Naive thymus-derived CD4-positive, alpha-beta T cell (primary cell): ENCODE data around the gene MTNR1A. TPM values are rescaled to one million over a fixed set of nuclear protein-coding genes. Genes with fewer than 3 reads are reported as not detected.

Experiments used
- ATAC-seq: fragments of 150-1000 bp; cut with Tn5 transposase; 2 replicates; pipeline ENCODE4 v1.10.0; 2021; ENCODE audit warnings: mild to moderate bottlenecking, moderate library complexity
- CTCF ChIA-PET: fragments of 350-600 bp; sonication (Branson Sonifier 250); formaldehyde crosslinking; loops from one replicate; lab custom pipeline; 2021; ENCODE audit warnings: antibody characterized with exemption; lab: Charles Lee
- POLR2A ChIA-PET: fragments of 350-600 bp; sonication (Branson Sonifier 250); formaldehyde crosslinking; loops from one replicate; lab custom pipeline; 2021; ENCODE audit warnings: antibody characterized with exemption, inconsistent platforms; lab: Charles Lee
- DNase-seq, 9 donors: peaks; one replicate each; pipeline versions ENCODE4 v3.0.0 to v3.0.0-alpha.2; 2020 to 2022; ENCODE audit warnings: mixed read lengths in 1 of 9
- H3K27ac ChIP-seq: one replicate; pipeline ENCODE4 v1.7.0; 2013; ENCODE audit warnings: mild to moderate bottlenecking, low read depth, low read length, moderate library complexity
- H3K27me3 ChIP-seq, 2 donors: one replicate each; pipeline ENCODE4 v1.7.0; 2013; ENCODE audit warnings: low read length in 2 of 2, mild to moderate bottlenecking in 2 of 2, moderate library complexity in 2 of 2; ENCODE audit not compliant: control insufficient read depth in 2 of 2, insufficient read depth in 2 of 2
- H3K36me3 ChIP-seq, 3 experiments: 1 replicate in 2 of 3; 2 replicates in 1 of 3; pipeline ENCODE4 v1.7.0; 2013; ENCODE audit warnings: low read length in 3 of 3, mild to moderate bottlenecking in 3 of 3, moderate library complexity in 1 of 3; ENCODE audit not compliant: insufficient read depth in 3 of 3, control insufficient read depth in 2 of 3
- H3K4me1 ChIP-seq, 2 donors: one replicate each; pipeline ENCODE4 v1.7.0; 2013; ENCODE audit warnings: low read length in 2 of 2, mild to moderate bottlenecking in 2 of 2, moderate library complexity in 1 of 2; ENCODE audit not compliant: control insufficient read depth in 2 of 2, insufficient read depth in 2 of 2
- H3K4me3 ChIP-seq: 2 replicates; pipeline ENCODE4 v1.7.0; 2013; ENCODE audit warnings: mild to moderate bottlenecking, low read length
- H3K9me3 ChIP-seq, 3 experiments: 1 replicate in 2 of 3; 2 replicates in 1 of 3; pipeline ENCODE4 v1.7.0; 2013; ENCODE audit warnings: low read length in 3 of 3; ENCODE audit not compliant: control insufficient read depth in 2 of 3
- H3K27ac Mint-ChIP-seq, 9 donors: one replicate each; pipeline ENCODE4 v1.8.0; 2020 to 2022; ENCODE audit warnings: mixed read lengths in 9 of 9, mild to moderate bottlenecking in 8 of 9, moderate library complexity in 5 of 9, inconsistent platforms in 2 of 9
- H3K27me3 Mint-ChIP-seq, 5 donors: one replicate each; pipeline ENCODE4 v1.8.0; 2021 to 2022; ENCODE audit warnings: mixed read lengths in 5 of 5, mild to moderate bottlenecking in 1 of 5
- H3K36me3 Mint-ChIP-seq, 5 donors: one replicate each; pipeline ENCODE4 v1.8.0; 2020 to 2022; ENCODE audit warnings: mixed read lengths in 5 of 5, mild to moderate bottlenecking in 3 of 5, inconsistent platforms in 1 of 5
- H3K4me1 Mint-ChIP-seq, 7 donors: one replicate each; pipeline ENCODE4 v1.8.0; 2020 to 2022; ENCODE audit warnings: mixed read lengths in 7 of 7, mild to moderate bottlenecking in 3 of 7, inconsistent platforms in 1 of 7
- H3K4me3 Mint-ChIP-seq, 10 donors: one replicate each; pipeline ENCODE4 v1.8.0; 2020 to 2022; ENCODE audit warnings: mild to moderate bottlenecking in 10 of 10, mixed read lengths in 10 of 10, moderate library complexity in 6 of 10, inconsistent platforms in 2 of 10
- H3K9me3 Mint-ChIP-seq, 11 donors: one replicate each; pipeline ENCODE4 v1.8.0; 2020 to 2022; ENCODE audit warnings: mixed read lengths in 11 of 11, mild to moderate bottlenecking in 4 of 11, inconsistent platforms in 1 of 11, moderate library complexity in 1 of 11
- intact Hi-C, 2 donors: fragments of 100-400 bp; cut with micrococcal nuclease; formaldehyde crosslinking; loops; one replicate each; pipeline ENCODE4 v1.15.1; 2023
- polyA plus RNA-seq, 2 donors: library from polyadenylated mRNA; unstranded; fragments of 300-500 nt; fragmentation: Illumina TruSeq; gene quantifications; one replicate each; pipeline ENCODE4 v1.2.3, GENCODE V29; 2021
- total RNA-seq, 6 experiments: library from RNA in 5 of 6; stranded (reverse) in 5 of 6; gene quantifications; 1 replicate in 5 of 6; 2 replicates in 1 of 6; pipeline ENCODE4 v1.2.3 and lab custom pipeline; 2021 to 2026

The MTNR1A gene
- total and polyA plus RNA-seq, 7 experiments from 2014 or later: not detected

DNA sequence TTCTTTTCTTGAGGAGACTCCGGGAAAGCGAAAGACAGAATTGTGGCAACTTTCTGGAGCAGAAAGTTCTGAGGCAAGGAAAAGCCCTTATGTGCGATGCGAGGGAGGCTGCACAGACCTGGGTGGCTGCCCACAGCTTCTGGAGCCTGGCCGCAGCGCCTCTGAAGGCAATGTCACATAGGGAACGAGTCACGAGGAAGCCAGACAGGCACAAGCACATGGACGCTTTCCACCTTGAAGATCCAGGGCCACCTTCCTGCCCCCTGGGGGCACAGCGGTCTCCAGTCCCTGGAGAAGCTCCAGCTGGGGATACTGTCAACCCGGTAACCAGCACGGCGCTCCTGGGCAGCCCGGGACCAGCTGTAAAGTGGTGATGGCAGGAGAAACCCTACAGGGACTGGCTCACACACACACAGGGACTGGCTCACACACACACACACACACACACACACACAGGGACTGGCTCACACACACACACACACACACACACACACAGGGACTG is 69.8 kb downstream of the MTNR1A start:
- ATAC-seq (no peak), DNase-seq (no peak)
- ChIA-PET POLR2A (no interaction called here), CTCF (no interaction called here)
- Histone ChIP-seq H3K36me3 (no peaks in the 10 kb centered on the region), H3K9me3 (no peaks in the 10 kb centered on the region), H3K27me3 (no peaks in the 10 kb centered on the region), H3K4me1 (no peaks in the 10 kb centered on the region), H3K27ac (no peak overlapping the region), H3K4me3 (no peak overlapping the region)
- Mint-ChIP-seq H3K27ac (no peak overlapping the region), H3K27me3 (peaks cover 0 to 14% (median 4%) of the 10 kb centered on the region in 5 donors), H3K4me3 (no peak overlapping the region), H3K4me1 (no peaks in the 10 kb centered on the region), H3K36me3 (peaks cover 0 to 3% (median 0%) of the 10 kb centered on the region in 5 donors), H3K9me3 (peaks cover 0 to 19% (median 6%) of the 10 kb centered on the region in 11 donors)
- intact Hi-C loops: no loop called here

DNA sequence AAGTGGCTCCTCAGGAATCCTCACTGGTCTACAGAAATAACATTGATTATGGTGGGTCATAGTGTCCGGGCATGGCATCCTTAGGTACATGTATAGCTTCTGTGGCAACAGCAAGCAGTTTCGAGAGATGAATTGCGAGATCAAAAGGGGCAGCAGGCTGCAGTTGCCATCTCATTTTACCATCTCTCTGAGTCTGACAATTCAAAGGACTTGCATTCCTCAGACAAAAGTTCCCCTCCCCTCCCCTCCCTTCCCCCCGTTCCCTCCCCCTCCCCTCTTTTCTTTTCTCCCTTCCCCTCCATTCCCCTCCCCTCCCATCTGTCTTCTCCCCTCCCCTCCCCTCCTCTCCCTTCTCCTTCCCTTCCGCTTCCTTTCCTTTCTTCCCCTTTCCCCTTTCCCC is 70.2 kb downstream of the MTNR1A start:
- Histone ChIP-seq H3K36me3 (no peaks in the 10 kb centered on the region), H3K4me1 (no peaks in the 10 kb centered on the region), H3K4me3 (no peak overlapping the region), H3K9me3 (no peaks in the 10 kb centered on the region), H3K27me3 (no peaks in the 10 kb centered on the region), H3K27ac (no peak overlapping the region)
- ChIA-PET CTCF (no interaction called here), POLR2A (no interaction called here)
- DNase-seq (no peak), ATAC-seq (no peak)
- peaks cover 0 to 14% (median 2%) of the 10 kb centered on the region in 11 donors for H3K9me3 Mint-ChIP-seq
- no peak overlapping the region for H3K27ac Mint-ChIP-seq
- peaks cover 0 to 14% (median 4%) of the 10 kb centered on the region in 5 donors for H3K27me3 Mint-ChIP-seq
- no peaks in the 10 kb centered on the region for H3K4me1 Mint-ChIP-seq
- no peaks in the 10 kb centered on the region for H3K36me3 Mint-ChIP-seq
- intact Hi-C loops: no loop called here
- H3K4me3 Mint-ChIP-seq: no peak overlapping the region

DNA sequence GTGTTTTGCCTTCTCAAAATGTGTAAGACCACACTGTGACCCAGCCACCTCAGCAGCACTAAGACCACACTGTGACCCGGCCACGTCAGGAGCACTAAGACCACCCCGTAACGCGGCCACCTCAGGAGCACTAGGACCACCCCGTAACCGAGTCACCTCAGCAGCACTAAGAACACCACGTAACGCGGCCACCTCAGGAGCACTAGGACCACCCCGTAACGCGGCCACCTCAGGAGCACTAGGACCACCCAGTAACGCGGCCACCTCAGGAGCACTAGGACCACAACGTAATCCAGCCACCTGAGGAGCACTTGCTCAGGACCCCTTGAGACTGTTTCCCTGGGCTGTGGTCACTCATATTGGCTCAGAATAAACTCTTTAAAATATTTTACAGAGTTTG is 71.7 kb downstream of the MTNR1A start:
- Mint-ChIP-seq H3K4me3 (no peak overlapping the region), H3K36me3 (no peaks in the 10 kb centered on the region), H3K4me1 (no peaks in the 10 kb centered on the region), H3K27ac (no peak overlapping the region), H3K9me3 (peaks cover 0 to 8% (median 2%) of the 10 kb centered on the region in 11 donors), H3K27me3 (peaks cover 0 to 14% (median 4%) of the 10 kb centered on the region in 5 donors)
- ChIA-PET POLR2A (no interaction called here), CTCF (no interaction called here)
- no peaks in the 10 kb centered on the region for H3K4me1 ChIP-seq
- H3K27me3 ChIP-seq: no peaks in the 10 kb centered on the region
- H3K36me3 ChIP-seq: no peaks in the 10 kb centered on the region
- H3K4me3 ChIP-seq: no peak overlapping the region
- DNase-seq: no peak
- H3K27ac ChIP-seq: no peak overlapping the region
- ATAC-seq: no peak
- no peaks in the 10 kb centered on the region for H3K9me3 ChIP-seq
- intact Hi-C loops: no loop called here

Other genes with a start within 250 kb of the MTNR1A start
- under 1 TPM in 1 of 5 experiments, not detected in 4; 0.05 TPM for gene FAT1, start 168.3 kb upstream of the MTNR1A start, total RNA-seq
- not detected for gene FAT1, start 168.3 kb upstream of the MTNR1A start, polyA plus RNA-seq